Kidney capillary endothelial cell (primary cell): ENCODE data around the gene FBXO42.
A peak's percentile ranks its signal among the peaks of the same experiment; 100 is the strongest.
"Not testable (repeated sequence)": the region's sequence is repeated elsewhere in the genome, so short reads cannot be mapped to it uniquely, and the experiment has no call there.

Source experiments
- DNase-seq: peaks from one replicate; pipeline ENCODE4 v3.0.0-alpha.2; 2018; ENCODE audit warnings: low spot score

Gene FBXO42

DNA sequence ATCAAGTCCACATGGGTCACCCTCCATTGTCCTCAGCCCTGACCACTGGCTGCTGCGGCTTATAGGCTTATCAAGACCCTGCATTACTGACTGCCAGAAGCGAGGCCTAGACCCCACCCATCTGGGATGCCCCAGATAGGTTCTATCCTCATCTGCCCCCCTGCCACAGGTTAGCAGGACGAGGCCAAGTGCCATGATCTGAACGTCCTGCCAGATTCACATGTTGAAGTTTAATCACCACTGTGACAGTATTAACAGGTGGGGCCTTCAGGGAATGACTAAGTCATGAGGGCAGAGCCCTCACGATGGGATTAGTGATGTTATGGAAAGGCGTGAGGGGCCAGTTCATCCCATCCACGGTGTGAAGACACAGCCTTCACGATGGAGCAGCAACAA is 109.1 kb downstream of the FBXO42 start:
- no peak for DNase-seq

DNA sequence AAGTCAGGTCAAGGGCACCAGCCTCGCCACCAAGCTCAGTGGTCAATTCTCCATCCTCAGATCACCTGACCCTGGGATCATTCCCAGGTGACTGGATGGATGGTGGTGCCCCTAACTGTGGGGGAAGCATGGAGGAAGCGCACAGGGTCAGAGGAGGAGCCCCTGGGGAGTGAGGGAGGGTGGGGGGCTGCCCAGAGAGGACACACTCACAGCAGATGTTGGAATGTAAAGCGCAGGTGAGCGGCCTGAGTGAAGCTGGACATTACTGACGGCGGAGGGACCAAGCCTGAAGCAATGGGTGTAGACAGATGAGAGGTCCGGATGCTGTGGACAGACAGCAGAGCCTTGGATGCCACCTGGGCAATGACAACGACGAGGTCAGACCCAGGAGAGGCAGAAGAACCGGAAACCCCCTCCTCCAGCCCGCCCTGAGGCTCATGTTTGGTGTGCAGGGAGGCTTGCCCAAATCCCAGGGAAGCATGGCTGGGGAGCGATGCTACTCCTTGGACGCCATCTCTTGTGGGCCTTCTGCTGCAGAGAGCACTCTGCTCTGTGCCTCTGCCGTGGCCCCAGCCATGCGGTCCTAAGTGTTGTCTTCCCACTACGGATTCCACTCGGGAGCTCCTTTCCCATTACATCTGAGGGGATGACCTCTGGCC is 109.6 kb downstream of the FBXO42 start:
- no peak for DNase-seq

DNA sequence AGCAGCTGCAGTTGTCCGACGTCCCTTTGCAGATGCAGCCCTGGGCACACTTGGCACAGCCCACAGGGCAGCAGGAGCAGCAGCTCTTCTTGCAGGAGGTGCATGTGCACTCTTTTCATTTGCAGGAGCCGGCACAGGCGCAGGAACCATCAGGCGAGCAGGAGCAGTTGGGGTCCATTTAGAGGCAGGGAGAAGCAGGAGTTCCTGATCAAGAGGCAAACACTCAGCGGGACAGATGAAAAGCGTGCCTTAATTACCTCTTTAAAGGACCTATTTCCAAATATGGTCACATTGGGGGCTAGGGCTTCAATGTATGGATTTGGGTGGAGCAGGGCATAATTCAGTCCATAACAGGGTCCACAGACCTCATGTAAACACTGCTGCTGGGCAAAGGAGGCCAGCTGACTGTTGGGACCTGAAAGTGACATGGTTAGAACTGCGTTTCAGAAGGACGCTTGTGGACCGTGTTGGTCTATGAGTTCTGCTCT is 111.0 kb downstream of the FBXO42 start:
- DNase-seq = no peak

DNA sequence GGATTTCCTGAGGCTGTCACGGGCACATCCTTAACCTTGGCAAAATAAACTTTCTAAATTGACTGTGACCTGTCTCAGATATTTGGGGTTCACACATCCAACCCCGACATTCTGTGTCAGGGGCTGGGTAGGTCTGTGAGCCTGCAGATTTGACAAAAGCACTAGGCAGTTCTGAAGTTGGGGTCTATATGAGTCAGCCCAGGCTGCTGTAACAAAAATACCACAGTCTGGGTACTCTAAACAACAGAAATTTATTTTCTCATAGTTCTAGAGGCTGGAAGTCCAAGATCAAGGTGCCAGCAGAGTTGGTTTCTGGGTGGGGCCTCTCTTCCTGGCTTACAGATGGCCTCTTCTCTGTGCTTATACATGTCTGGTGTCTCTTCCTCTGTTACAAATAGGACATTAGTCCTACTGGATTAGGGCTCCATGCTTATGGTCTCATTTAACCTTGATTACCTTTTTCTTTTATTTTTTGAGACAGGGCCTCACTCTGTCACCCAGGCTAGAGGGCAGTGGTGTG is 112.2 kb downstream of the FBXO42 start:
- DNase-seq = no peak

GRCh38 chr1:16237343-16237830 is 114.9 kb downstream of the FBXO42 start:
- DNase-seq = no peak

DNA sequence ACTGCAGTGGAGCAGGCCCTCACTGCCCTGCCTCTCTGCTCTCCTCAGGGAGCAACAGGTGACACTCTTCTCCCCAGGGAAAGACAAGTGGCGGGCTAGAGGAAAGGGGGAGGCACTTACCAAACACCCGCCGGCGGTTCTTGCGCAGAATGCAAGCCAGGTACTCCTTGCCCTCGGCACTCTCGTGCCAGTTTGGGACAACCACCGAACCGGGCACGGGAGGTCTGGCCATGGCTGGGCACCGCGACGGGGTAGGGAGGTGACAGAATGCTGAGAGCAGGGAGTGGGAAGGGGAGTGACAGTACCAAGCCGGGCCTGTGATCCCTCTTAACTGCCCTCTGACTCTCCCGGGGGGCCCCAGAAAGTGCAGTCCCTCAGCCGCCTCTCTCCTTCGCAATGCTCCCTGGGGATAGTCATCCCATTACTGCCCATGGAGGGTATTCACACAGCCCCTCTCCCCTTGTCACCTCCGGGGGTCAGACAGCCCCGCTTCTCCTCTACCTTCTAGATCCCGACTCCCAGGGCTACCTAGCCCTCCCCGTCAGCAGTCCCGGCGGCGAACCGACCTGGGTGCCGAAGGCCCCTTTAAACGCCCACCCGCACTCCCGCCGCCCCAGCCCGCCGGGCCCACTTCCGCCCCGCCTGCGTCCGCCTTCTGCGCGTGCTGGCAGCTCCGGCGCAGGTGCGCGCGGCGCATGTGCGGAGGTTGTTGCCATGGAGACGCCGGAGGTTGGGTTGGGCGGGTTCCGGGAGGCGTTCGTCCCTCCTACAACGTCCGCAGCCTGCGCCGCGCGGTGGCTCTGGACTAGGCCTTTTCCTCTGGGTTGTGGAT is 115.6 kb downstream of the FBXO42 start, which contains the start of gene CPLANE2:
Gene CPLANE2 (minus strand): TSS at position 673 of the 832 bp plus-strand sequence. CDS start 441 bp downstream, at position 232.
- peak; percentile 85 for DNase-seq

DNA sequence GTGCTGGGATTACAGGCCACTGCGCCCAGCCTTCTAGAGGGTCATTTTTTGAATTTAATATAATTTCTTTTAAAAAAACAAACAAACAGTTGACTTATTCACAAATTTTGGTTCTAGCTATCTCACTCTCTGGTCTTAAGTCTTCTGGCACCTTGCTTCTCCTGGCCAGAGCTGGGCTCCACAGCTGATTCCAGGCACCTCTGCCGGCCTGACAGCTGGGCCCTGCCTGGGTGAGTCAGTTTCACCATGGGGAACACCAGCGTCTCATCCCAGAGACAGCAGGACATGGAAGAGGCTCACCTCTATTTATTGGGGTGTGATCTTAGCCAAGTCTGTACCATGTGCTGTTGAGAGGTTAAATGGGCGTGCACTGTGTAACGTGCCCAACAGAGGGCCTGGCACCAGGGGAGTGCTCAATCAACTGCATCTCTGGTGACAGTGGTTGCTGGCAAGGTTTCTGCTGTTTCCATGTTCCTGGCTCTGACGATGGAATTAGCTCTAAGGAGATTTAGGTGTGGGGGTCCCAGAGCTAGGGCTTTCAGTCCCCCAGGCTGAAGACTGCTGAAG is 116.3 kb downstream of the FBXO42 start:
- peak; percentile 36 for DNase-seq

DNA sequence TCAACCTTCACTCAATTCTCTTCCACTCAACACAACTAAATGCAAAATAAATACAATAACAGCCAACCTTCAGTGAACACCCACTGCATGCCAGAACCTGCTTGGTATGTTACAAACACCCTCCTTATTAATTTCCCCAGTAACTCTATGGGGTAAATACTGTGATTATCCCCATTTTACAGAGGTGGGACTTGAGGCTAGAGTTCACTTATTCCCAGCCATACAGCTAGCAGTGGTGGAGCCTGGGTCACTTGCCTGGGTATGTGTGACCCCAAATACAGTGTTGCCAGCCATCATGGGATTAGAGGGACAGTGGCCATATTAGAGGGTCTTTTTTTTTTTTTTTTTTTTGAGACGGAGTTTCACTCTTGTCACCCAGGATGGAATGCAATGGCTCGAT is 116.9 kb downstream of the FBXO42 start:
- no peak for DNase-seq

- DNase-seq = no peak
Measured at GRCh38 chr1:16233431-16233830, 118.8 kb downstream of the FBXO42 start.

- DNase-seq = no peak
Measured at GRCh38 chr1:16232316-16232710, 120.0 kb downstream of the FBXO42 start.

DNA sequence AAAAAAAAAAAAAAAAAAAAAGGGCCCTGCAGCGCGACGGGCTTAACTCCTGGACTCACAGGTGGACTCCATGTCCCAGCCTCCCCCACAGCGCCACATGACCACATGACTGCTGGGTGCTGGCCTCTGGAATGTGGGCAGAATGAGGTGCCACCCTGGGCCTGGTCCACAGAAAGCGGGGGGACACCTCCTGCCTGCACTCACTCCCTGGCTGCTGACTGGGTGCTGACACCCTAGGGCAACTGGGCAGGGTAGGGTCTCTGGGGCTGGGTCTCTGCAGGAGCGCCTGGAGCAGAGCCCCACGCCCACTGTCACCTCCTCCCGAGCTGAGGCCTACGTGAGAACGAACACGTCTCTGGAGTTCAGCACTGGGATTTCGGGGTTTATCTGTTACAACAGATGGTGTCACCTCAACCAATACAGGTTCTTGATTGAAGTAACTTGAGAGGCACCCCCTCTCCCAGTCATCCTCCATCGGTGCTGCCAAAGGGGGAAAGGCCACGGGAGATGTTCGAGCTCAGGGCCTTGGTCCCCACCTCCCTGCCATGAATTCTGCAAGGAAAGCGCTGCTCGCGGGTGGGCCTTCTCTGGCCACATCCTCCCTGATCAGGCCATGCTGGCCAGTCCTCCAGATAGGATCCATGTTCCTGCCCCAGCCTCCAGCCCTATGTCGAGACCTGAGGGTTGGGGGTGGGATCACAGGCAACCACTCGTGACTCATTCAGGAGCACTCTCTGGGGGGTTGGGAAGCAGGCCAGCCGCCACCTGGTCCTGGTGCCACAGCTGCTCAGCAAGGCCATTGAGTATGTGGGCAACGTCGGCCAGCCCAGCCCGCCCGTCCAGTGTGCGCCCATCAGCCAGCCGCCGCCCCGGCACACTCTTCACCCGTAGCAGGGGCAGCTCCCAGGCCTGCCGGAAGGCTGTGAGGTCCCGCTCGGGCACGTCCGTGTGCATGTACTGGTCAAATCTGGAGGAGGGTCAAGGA is 120.7 kb downstream of the FBXO42 start:
- no peak for DNase-seq

- DNase-seq = no peak
Measured at GRCh38 chr1:16230744-16231143, 121.5 kb downstream of the FBXO42 start.

DNA sequence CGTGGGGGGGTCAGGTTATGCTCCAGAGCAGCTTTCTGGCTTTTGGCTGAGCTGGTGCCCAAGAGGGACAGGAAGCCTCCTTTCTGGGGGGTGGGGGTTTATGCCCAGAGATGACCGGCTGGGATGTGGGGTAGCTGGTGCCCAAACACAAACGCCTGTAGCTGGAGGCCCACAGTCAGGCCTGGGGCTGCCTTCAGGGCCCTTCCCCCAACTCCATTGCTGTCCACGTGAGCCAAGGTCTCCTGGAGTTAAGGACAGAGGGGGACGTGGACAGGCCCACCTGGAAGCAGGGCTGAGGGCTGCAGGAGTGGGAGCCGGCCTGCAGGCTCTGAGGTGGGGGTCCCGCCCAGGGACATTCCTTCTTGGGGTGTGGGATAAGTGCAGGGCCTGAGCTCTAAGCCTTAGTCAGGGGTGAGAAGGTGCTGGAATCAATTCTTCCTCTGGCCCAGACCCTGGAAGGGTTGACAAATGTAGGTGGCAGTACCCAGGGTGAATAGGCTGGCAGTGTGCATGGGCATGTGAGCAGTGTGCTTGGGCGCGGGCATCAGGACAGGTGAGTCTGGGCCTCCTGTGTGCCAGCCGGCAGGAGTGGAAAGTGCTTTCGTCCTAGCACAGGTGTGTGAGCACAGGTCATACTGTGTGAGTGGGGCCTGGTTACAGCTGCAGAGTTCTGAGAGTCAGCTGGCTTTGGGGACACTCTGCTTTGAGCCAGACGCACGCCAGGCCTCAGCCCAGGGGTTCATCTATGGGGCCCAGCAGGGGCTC is 122.1 kb downstream of the FBXO42 start:
- DNase-seq = no peak

DNA sequence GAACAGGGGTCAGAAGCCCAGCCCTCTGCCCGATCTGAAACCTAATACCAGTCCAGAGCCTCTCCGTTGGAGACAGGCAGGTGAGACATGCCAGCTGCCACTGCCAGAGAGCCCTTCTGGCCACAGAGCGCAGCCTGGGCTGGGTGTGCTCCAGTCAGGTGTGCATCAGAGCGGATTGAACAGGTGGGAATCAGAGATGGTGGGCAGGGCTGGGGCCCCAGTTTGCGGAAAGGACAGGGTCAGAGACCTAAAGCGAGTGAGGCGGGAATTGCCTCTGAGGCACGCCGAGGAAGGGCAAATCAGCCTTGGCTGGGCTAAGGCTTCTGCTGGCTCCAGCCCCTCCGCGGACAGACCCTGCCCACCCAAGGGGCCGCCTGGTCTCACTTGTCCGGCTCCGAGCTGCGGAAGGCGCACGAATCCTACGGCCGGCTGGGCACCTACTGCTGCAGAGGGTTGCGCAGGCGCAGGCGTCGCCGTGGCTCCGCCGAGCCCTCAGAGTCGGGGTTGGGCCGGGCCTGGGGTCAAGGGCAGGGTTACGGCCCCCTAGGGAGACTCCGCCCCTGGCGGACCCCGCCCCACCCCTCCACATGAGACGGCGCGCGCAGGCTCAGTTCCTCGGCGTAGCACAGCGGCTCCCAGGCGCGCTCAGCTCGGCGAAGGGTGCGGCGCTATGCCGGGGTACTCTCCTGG is 125.6 kb downstream of the FBXO42 start:
- no peak for DNase-seq

DNA sequence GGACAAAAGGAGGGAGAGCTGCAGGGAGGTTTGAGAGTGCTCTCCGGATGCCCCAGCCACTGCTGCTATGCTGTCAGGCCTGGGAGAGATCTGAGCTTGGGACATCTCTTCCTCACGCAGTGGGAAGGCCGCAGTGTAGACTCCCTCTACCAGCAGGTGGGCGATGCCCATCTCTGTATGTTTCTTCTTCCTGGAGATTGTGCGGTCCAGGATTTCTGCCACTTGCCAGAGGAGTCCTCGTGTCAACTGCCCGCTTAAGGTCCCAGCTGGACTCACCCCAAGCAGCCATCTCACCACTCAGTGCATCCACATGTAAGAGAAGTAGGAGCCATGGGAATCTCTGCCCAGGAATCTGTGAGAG is 126.2 kb downstream of the FBXO42 start:
- no peak for DNase-seq

- DNase-seq = no peak
Measured at GRCh38 chr1:16224472-16224871, 127.8 kb downstream of the FBXO42 start.

DNA sequence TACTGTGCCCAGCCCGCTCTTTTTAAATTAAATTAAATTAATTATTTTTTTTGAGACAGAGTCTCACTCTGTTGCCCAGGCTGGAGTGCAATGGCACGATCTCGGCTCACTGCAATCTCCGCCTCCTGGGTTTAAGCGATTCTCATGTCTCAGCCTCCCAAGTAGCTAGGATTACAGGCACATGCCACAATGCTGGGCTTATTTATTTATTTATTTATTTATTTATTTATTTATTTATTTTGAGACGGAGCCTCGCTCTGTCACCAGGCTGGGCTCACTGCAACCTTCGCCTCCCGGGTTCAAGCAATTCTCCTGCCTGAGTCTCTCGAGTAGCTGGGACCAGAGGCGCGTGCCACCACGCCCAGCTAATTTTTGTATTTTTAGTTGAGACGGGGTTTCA is 129.6 kb downstream of the FBXO42 start:
- not testable (repeated sequence) for DNase-seq

DNA sequence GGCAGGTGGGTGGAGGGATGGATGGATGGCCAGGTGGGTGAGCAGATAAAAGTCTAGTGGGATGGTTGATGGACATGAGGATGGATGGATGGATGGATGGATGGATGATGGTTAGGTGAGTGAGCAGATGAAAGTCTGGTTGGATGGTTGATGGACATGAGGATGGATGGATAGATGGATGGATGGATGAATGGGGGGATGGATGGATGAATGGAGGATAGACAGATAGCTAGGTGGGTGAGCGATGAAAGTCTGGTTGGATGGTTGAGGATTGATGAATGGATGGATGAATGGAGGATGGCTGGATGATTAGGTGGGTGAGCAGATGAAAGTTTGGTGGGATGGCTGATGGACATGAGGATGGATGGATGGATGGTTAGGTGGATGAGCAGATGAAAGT is 130.8 kb downstream of the FBXO42 start:
- no peak for DNase-seq

DNA sequence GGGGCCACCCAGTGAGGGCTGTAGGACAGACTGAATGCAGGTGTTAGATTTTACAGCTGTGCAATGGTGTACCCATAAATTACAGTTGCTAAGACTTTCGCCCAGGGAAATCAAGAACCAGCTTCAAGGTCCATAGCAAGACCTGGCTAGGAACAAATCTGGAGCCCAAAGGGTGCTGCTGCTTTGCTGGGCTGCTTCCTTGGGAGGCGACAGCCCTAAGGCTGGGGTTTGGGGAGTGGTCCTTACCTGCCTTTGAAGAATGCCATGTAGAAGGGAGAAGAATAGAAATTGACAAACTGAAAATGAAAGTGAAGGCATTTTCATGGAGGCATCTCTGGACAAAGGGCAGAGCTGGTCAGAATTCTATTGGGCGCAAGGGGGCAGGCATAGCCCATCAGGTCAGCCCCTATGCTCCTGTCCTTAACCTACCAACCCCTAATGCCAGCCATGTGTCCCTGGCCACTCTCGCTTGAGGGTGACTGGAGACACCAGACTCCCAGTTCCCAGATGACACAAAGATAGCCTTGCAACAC is 132.2 kb downstream of the FBXO42 start:
- DNase-seq = no peak

GRCh38 chr1:16218674-16219071 is 133.6 kb downstream of the FBXO42 start:
- no peak for DNase-seq
